ENCODE measurements around the gene QPRT. TPM values are rescaled to one million over a fixed set of nuclear protein-coding genes. Genes with fewer than 3 reads are reported as not detected.

Gene QPRT
- polyA plus RNA-seq, 1 of the 3 experiments (the other 2 are of a cell fraction): 12.5 TPM

DNA sequence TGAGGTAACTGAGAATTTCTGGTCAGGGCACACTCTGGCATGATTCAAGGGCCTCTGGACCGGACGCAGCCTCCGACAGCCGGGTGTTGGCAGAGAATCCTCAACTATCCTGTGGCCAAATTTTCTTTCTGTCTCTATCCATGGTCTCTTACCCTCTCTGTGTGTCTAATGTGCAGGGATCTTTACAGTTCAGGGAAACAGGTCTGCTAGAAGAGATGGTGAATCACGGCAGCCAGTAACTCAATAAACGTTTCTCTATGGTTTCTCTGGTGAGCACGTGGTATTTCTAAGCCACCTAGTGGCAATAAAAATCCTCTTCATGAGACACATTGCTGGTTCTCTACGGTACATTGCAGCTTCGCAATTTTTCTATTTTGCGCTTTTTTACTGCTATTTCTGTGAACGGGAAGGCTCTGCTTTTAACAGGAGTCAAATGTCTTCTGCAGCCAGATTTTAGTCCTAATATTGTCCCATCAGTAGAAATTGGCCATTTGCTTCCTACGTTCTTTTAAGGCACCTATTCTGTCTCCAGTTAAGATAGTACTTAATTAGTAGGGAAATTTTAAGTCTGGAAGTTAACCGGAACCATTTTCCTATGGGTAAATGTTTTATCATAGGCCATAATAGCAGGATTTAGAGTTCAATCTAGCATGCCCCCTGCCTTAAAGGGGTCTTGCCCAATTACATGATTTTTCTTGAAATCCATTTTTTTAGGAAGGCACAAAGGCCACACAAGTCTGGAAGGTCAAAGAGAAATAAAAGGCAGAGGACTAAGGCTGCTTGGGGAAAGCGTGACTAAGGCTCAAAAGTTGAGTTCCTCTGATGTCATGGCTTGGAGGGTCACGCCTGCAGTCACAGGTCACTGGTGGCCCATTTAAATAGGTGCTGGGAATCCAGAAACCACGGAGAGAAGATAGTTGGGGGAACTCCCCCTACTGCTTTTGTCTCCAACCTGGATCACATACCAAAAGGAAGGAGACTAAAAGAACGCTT, 31.5 kb downstream of the QPRT start (continued):
- TF ChIP-seq EZH2phosphoT487 (IDR thresholded peaks at IDR 0.05; ENCODE audit: borderline replicate concordance, low read depth) (no peak), MAX (IDR thresholded peaks at IDR 0.05; ENCODE audit: low read depth) (peak; percentile 97), USF2 (IDR thresholded peaks at IDR 0.05; ENCODE audit: borderline replicate concordance, low read depth, low read length) (no peak), POLR2AphosphoS5 (IDR thresholded peaks at IDR 0.05; ENCODE audit: low read depth, low read length) (no peak), YY1 (IDR thresholded peaks at IDR 0.05; ENCODE audit: low read depth) (no peak)
- TF ChIP-seq, protein P1, sequence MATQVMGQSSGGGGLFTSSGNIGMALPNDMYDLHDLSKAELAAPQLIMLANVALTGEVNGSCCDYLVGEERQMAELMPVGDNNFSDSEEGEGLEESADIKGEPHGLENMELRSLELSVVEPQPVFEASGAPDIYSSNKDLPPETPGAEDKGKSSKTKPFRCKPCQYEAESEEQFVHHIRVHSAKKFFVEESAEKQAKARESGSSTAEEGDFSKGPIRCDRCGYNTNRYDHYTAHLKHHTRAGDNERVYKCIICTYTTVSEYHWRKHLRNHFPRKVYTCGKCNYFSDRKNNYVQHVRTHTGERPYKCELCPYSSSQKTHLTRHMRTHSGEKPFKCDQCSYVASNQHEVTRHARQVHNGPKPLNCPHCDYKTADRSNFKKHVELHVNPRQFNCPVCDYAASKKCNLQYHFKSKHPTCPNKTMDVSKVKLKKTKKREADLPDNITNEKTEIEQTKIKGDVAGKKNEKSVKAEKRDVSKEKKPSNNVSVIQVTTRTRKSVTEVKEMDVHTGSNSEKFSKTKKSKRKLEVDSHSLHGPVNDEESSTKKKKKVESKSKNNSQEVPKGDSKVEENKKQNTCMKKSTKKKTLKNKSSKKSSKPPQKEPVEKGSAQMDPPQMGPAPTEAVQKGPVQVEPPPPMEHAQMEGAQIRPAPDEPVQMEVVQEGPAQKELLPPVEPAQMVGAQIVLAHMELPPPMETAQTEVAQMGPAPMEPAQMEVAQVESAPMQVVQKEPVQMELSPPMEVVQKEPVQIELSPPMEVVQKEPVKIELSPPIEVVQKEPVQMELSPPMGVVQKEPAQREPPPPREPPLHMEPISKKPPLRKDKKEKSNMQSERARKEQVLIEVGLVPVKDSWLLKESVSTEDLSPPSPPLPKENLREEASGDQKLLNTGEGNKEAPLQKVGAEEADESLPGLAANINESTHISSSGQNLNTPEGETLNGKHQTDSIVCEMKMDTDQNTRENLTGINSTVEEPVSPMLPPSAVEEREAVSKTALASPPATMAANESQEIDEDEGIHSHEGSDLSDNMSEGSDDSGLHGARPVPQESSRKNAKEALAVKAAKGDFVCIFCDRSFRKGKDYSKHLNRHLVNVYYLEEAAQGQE (IDR thresholded peaks at IDR 0.05; ENCODE audit: low read depth, low read length): no peak

GRCh38 chr16:29712809-29713208, 33.8 kb downstream of the QPRT start:
- Histone ChIP-seq H3K27ac (ENCODE audit: low read depth in 2 of 2, low read length in 1 of 2) (no peak overlapping the region), H3K79me2 (ENCODE audit: insufficient read depth) (no peaks in the 10 kb centered on the region), H3K4me2 (no peak overlapping the region), H3F3A (replicated peaks; ENCODE audit: insufficient read depth) (peaks cover 3% of the 10 kb centered on the region), H3K27me3 (ENCODE audit: insufficient read depth) (no peaks in the 10 kb centered on the region), H3K4me1 (ENCODE audit: control insufficient read depth in 1 of 2, insufficient read depth in 2 of 2, low read depth in 1 of 2, low read length in 1 of 2) (peaks cover 0 to 2% of the 10 kb centered on the region in 2 experiments; a peak in 1 of 4 replicates), H3K36me3 (replicated peaks in 1 of 2; ENCODE audit: control insufficient read depth in 1 of 2, insufficient read depth in 2 of 2, low read length in 1 of 2) (no peaks in the 10 kb centered on the region), H4K20me1 (ENCODE audit: insufficient read depth) (no peaks in the 10 kb centered on the region), H3K4me3 (ENCODE audit: low read depth in 2 of 2, low read length in 1 of 2) (no peak overlapping the region), H3K9ac (no peak overlapping the region), H2AFZ (ENCODE audit: low read depth) (no peak overlapping the region), H3K9me3 (no peaks in the 10 kb centered on the region), H3K9me2 (no peaks in the 10 kb centered on the region)
- CTCF ChIA-PET: interaction anchor here (1.0 to 2.0 kb wide), 2 partner anchors 13 to 16 kb away, joined by 7 to 12 read pairs; no protein-coding TSS in a partner anchor
- no peak for TF ChIP-seq ELF1 (IDR thresholded peaks at IDR 0.05)
- TF ChIP-seq MAX (IDR thresholded peaks at IDR 0.05; ENCODE audit: low read depth): no peak
- no peak for TF ChIP-seq YY1 (IDR thresholded peaks at IDR 0.05; ENCODE audit: low read depth)
- TF ChIP-seq, protein P2, sequence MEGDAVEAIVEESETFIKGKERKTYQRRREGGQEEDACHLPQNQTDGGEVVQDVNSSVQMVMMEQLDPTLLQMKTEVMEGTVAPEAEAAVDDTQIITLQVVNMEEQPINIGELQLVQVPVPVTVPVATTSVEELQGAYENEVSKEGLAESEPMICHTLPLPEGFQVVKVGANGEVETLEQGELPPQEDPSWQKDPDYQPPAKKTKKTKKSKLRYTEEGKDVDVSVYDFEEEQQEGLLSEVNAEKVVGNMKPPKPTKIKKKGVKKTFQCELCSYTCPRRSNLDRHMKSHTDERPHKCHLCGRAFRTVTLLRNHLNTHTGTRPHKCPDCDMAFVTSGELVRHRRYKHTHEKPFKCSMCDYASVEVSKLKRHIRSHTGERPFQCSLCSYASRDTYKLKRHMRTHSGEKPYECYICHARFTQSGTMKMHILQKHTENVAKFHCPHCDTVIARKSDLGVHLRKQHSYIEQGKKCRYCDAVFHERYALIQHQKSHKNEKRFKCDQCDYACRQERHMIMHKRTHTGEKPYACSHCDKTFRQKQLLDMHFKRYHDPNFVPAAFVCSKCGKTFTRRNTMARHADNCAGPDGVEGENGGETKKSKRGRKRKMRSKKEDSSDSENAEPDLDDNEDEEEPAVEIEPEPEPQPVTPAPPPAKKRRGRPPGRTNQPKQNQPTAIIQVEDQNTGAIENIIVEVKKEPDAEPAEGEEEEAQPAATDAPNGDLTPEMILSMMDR (IDR thresholded peaks at IDR 0.05): no peak
- TF ChIP-seq USF1 (IDR thresholded peaks at IDR 0.05; ENCODE audit: borderline replicate concordance, low read depth): no peak
- no peak for TF ChIP-seq NRF1 (IDR thresholded peaks at IDR 0.05; ENCODE audit: low read depth, low read length)
- TF ChIP-seq, protein P3, sequence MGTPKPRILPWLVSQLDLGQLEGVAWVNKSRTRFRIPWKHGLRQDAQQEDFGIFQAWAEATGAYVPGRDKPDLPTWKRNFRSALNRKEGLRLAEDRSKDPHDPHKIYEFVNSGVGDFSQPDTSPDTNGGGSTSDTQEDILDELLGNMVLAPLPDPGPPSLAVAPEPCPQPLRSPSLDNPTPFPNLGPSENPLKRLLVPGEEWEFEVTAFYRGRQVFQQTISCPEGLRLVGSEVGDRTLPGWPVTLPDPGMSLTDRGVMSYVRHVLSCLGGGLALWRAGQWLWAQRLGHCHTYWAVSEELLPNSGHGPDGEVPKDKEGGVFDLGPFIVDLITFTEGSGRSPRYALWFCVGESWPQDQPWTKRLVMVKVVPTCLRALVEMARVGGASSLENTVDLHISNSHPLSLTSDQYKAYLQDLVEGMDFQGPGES (IDR thresholded peaks at IDR 0.05; ENCODE audit: low read depth, low read length): no peak
- TF ChIP-seq GATA2 (CRISPR knock-in tag; IDR thresholded peaks at IDR 0.05): no peak
- no peak for TF ChIP-seq RCOR1 (IDR thresholded peaks at IDR 0.05; ENCODE audit: low read length)
- no peak for TF ChIP-seq ZBTB33 (IDR thresholded peaks at IDR 0.05; ENCODE audit: borderline replicate concordance, low read depth)
- TF ChIP-seq NFIC (IDR thresholded peaks at IDR 0.05; ENCODE audit: borderline replicate concordance): no peak
- no peak for TF ChIP-seq JUND (IDR thresholded peaks at IDR 0.05)
- 55% methylated on average over 4 of the region's 4 CpGs for WGBS (ENCODE audit: low lambda C conversion rate)
- POLR2A ChIA-PET: interaction anchor here (0.6 kb wide), 1 partner anchor 66 kb away, joined by 4 read pairs; no protein-coding TSS in a partner anchor
- DNase-seq: no peak

Measured in SK-N-SH (cell line).